Activated CD4-positive, alpha-beta T cell treated with anti-CD3 and anti-CD28 coated beads, Interleukin-2, amount 10 ng/mL, durations not matched to agents 24 days and 14 days (primary cell): ENCODE data around the gene DAAM1. TPM values are rescaled to one million over a fixed set of nuclear protein-coding genes. Genes with fewer than 3 reads are reported as not detected.

Experiments used
- DNase-seq: peaks from one replicate; pipeline ENCODE4 v3.0.0; 2022
- H3K27ac Mint-ChIP-seq: one replicate; pipeline ENCODE4 v1.8.0; 2022; ENCODE audit warnings: mild to moderate bottlenecking, mixed read lengths
- H3K27me3 Mint-ChIP-seq: one replicate; pipeline ENCODE4 v1.8.0; 2022; ENCODE audit warnings: mixed read lengths
- H3K36me3 Mint-ChIP-seq: one replicate; pipeline ENCODE4 v1.8.0; 2022; ENCODE audit warnings: low read depth, mild to moderate bottlenecking, mixed read lengths
- H3K4me1 Mint-ChIP-seq: one replicate; pipeline ENCODE4 v1.8.0; 2021; ENCODE audit warnings: mixed read lengths
- H3K4me3 Mint-ChIP-seq: one replicate; pipeline ENCODE4 v1.8.0; 2022; ENCODE audit warnings: mild to moderate bottlenecking, moderate library complexity, mixed read lengths
- H3K9me3 Mint-ChIP-seq: one replicate; pipeline ENCODE4 v1.8.0; 2021; ENCODE audit warnings: mixed read lengths
- intact Hi-C: fragments of 100-400 bp; cut with micrococcal nuclease; formaldehyde crosslinking; loops from one replicate; pipeline ENCODE4 v1.15.1; 2023
- total RNA-seq: library from RNA; stranded (reverse); gene quantifications from 2 replicates; pipeline ENCODE4 v1.2.3, GENCODE V29; 2022

DAAM1 gene
- total RNA-seq, 1 donor from 2014 or later, result 7.2 TPM

DNA sequence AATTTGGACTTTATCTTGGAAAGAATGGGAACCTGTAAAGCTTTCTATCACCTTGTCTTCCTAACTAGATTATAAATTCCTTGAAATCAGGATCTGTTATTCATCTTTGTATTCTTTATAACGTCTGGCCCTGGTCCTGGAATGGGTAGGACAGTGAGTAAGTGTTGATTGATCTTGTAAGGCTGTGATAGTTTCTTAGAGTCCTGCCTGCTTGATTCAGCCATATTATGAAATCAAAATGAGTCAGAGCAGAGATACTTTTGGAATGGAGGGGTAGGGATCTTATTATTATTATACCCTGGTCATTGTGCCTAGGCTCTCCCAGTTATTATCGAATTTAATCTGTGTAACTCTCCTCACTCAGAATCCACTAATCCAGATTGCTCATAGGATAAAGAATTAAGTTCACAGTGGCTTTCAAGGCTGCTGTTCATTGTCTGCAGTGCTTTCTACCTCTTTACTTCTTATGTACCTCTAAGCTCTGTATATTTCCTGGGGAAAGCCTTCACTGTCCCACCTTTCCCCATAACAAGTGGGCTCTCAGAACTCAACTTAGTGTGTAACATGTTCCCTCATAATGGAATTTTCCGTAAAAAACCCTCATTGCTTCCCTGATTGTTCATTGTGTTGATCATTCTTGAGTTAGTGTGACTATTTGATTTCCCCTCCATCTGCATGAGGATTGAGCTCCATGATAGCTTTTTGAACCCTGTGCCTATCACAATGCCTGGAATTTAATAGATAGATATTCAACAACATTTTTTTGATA is 93.3 kb downstream of the DAAM1 start:
- Mint-ChIP-seq H3K4me1 (peaks cover 5% of the 10 kb centered on the region), H3K27ac (no peak overlapping the region), H3K9me3 (peaks cover 16% of the 10 kb centered on the region), H3K36me3 (peaks cover 7% of the 10 kb centered on the region), H3K4me3 (no peak overlapping the region), H3K27me3 (peaks cover 2% of the 10 kb centered on the region)
- DNase-seq, result no peak
- intact Hi-C loops, result no loop called here

DNA sequence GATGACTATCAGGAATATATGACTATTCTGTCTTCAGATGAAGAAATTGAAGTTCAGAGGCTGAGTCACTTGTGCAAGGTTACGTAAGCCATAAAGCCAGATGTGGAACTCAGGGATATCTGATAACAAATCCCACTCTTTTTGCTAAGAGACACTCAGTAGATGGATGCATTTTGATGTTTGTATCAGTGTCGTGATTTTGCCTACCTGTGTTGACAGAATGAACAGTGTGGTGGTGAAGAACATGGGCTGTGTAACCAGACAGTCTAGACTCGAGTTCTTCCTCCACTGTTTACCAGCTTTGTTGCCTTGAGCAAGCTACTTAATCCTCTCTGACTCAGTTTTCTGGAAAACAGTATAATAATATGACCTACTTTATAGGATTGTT is 93.9 kb downstream of the DAAM1 start:
- Mint-ChIP-seq H3K27me3 (peaks cover 2% of the 10 kb centered on the region), H3K9me3 (peaks cover 17% of the 10 kb centered on the region), H3K27ac (no peak overlapping the region), H3K4me1 (peaks cover 9% of the 10 kb centered on the region), H3K4me3 (no peak overlapping the region), H3K36me3 (peaks cover 7% of the 10 kb centered on the region)
- DNase-seq, result no peak
- intact Hi-C loops, result no loop called here

DNA sequence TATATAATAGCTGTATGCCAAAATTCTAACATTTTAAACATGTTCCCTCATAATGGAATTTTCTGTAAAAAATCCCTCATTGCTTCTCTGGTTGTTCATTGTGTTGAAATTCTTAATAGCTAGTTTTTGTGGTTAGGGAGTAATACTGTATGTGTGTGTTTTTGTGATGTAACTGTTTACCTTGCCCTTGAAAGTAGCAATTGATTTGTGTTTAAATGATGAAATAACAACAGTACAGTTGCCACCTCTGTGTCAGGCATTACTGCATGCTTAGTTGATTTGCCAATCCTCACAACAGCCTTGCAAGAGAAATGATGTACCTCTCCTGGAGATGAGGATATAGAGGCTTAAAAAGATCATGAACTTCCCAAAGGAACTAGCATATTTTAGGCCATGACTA is 94.9 kb downstream of the DAAM1 start:
- no peak overlapping the region for H3K27ac Mint-ChIP-seq
- intact Hi-C loops, result no loop called here

DNA sequence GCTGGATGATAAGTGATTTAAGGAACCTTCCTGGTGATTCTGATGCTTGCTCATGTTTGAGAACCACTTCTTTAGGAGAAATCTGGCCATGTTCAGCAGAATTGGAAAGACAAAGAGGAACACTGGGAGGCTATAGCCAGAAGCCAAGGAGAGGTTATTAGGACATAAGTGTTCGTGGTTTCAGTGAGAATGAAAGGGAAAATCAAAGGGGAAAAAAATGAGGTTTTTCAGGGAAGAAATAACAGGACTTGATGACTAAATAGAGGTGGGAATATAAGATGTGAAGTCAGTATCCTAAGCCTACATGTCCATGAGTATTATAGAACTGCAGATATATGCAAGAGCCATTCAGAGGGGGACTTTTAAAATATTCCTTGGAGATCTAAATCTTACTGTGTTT is 95.6 kb downstream of the DAAM1 start:
- Mint-ChIP-seq H3K27me3 (no peaks in the 10 kb centered on the region), H3K27ac (no peak overlapping the region), H3K9me3 (peaks cover 29% of the 10 kb centered on the region), H3K4me3 (no peak overlapping the region), H3K36me3 (peaks cover 8% of the 10 kb centered on the region), H3K4me1 (peaks cover 19% of the 10 kb centered on the region)
- DNase-seq, result no peak
- intact Hi-C loops, result no loop called here

More for the DNA sequence above, 94.9 kb downstream of the DAAM1 start:
- Mint-ChIP-seq H3K4me3 (no peak overlapping the region), H3K4me1 (peaks cover 16% of the 10 kb centered on the region), H3K27me3 (no peaks in the 10 kb centered on the region), H3K36me3 (peaks cover 8% of the 10 kb centered on the region), H3K9me3 (peaks cover 24% of the 10 kb centered on the region)
- no peak for DNase-seq

DNA sequence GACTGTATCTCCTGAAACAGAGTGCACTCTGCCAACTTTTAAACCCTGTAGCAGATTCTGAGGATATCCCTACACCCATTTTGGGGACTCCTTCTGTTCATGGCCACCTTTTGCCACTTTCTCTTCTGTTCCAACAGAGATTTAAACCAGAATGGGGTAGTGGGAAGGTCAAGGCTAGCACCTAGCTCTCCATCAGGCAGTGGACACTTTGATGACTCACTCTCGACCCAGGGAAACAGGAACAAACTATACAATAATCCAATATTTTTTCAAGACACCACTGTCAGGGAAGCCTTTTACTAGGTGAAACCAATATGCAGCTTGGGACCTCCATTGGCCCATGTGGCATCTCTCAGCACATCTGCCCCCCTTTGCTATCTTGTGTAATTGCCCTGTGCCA is 103.6 kb downstream of the DAAM1 start:
- intact Hi-C loops, result no loop called here
- Mint-ChIP-seq H3K9me3 (peaks cover 16% of the 10 kb centered on the region), H3K4me3 (no peak overlapping the region), H3K27ac (no peak overlapping the region), H3K4me1 (peaks cover 25% of the 10 kb centered on the region), H3K36me3 (peaks cover 8% of the 10 kb centered on the region), H3K27me3 (no peaks in the 10 kb centered on the region)
- DNase-seq, result no peak

DNA sequence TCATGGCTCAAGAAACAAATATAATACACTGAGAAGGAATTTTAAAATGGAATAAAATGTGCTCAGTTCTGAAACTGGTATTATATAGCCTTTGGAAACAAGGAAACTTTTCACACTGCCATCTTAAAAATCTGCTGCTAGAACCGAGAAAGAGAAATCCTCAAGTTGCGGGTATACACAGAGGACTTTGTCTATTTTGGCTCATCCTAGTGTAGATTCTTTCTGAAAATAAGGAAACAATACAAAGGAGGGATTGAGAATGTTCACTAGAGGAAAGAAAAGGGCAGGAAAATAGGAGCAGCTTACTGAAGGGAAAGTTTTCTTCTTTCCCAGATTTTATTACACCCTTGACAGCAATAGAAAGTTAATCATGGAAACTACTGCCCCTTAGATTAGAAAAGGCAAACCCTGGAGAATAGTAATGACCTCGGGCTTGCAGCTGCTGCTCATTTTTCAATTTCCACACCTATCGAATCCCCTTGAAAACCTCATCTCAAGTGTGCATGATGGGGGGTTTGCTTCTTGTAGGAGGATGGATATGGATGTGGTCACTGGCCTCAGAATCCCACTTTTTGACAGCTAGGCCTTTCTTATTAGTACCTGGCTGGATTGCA is 104.6 kb downstream of the DAAM1 start:
- peaks cover 6% of the 10 kb centered on the region for H3K36me3 Mint-ChIP-seq
- H3K27ac Mint-ChIP-seq, result no peak overlapping the region
- no peak overlapping the region for H3K4me3 Mint-ChIP-seq
- H3K9me3 Mint-ChIP-seq, result peaks cover 8% of the 10 kb centered on the region
- peaks cover 24% of the 10 kb centered on the region for H3K4me1 Mint-ChIP-seq
- H3K27me3 Mint-ChIP-seq, result no peaks in the 10 kb centered on the region
- DNase-seq, result no peak
- intact Hi-C loops, result no loop called here

DNA sequence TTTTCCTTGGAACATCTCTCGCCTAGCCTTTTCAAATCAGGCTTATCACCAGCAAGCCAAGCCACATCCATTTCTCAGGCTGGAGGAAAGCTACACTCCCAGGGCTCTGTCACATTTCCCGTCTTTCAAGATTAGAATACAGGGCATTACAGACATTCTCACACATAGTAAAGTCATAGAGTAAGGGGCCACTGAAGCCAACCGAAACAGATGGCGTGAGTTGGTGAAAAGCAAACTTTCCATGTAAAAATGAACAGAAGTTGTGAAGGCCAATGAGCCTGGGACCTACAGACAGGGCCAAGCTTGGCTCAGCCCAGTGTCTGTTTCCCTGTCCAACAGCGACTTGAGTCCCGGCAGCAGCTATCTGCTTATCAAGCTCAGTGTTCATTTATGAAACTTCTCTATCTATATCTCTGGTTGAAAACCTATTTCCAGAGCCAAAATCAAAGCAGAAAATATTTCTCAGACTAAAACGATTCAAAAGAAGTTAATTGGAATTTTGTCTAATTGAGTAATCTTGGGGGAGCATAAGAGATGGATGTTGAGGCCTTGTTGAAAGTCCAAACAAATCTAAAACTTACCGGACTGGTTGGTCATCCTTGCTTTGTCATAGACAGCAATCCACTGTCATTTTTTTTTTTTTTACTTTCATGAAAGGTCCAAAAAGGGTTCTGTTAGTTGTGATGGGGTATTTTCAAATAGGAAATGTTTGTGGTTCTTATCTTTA is 105.6 kb downstream of the DAAM1 start:
- peaks cover 2% of the 10 kb centered on the region for H3K9me3 Mint-ChIP-seq
- no peak for DNase-seq
- no peak overlapping the region for H3K4me3 Mint-ChIP-seq
- peaks cover 22% of the 10 kb centered on the region for H3K4me1 Mint-ChIP-seq
- H3K36me3 Mint-ChIP-seq, result peaks cover 5% of the 10 kb centered on the region
- H3K27ac Mint-ChIP-seq, result no peak overlapping the region
- no peaks in the 10 kb centered on the region for H3K27me3 Mint-ChIP-seq
- intact Hi-C loops, result no loop called here

DNA sequence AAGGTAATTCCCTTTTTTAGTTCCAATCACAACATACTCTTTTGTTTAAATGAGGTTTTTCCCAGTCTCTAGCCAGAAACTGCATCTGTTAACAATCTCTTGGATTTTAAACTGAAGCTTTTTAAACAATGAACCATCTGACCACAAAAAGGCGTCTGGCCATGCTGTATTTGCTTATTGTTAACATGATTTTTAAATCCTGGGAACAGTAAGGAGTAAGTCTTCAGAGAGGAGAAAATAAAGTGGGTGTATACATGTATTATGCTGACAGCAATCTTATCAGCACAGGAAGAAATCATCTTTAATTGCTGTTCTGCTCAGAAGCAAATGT is 106.2 kb downstream of the DAAM1 start:
- Mint-ChIP-seq H3K27ac (no peak overlapping the region), H3K9me3 (no peaks in the 10 kb centered on the region), H3K4me1 (peaks cover 22% of the 10 kb centered on the region), H3K4me3 (no peak overlapping the region), H3K36me3 (peaks cover 5% of the 10 kb centered on the region), H3K27me3 (no peaks in the 10 kb centered on the region)
- intact Hi-C loops, result no loop called here
- no peak for DNase-seq

DNA sequence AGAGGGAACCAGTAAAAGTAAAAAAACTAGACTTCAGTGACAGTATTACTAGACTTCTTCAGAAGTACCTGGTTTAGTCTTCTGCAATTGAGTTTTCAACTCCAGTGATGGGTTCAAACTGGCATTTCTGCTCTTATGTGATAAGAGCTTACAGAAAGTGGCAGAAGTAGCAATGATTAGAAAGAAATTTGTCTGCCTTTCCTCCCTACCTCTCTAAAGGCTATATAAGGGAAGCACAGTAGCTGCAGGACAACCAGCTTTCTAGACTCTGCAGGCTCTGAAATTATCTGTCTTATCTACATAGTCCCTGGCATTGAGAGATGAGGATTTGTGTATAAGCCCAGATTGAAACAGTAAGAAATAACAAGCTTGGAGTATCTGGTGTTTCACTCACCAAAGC is 107.5 kb downstream of the DAAM1 start:
- Mint-ChIP-seq H3K4me3 (no peak overlapping the region), H3K9me3 (no peaks in the 10 kb centered on the region), H3K4me1 (peaks cover 26% of the 10 kb centered on the region), H3K27me3 (no peaks in the 10 kb centered on the region), H3K36me3 (peaks cover 5% of the 10 kb centered on the region), H3K27ac (no peak overlapping the region)
- no peak for DNase-seq
- intact Hi-C loops, result no loop called here

DNA sequence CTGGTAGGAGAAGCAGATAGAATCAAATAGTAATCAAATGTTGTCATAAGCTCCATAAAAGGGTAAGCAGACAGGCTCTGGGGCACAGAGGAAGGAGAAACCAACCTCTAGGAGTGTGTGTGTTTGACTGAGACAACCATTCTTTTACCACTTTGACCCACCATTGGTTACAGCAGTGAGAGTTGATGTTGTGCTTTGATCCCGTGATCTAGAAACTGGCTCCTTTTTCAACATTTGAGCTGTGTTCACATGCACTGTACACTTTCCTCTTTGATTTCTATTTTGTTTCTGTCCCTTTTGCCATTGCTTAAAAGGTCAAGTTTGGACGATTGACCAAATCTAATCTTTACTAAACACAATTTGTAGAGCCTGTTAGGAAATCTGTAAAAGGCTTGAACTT is 108.0 kb downstream of the DAAM1 start:
- intact Hi-C loops, result no loop called here
- Mint-ChIP-seq H3K4me1 (peaks cover 31% of the 10 kb centered on the region), H3K4me3 (no peak overlapping the region), H3K36me3 (peaks cover 2% of the 10 kb centered on the region), H3K27me3 (no peaks in the 10 kb centered on the region), H3K9me3 (no peaks in the 10 kb centered on the region), H3K27ac (no peak overlapping the region)
- DNase-seq, result no peak

DNA sequence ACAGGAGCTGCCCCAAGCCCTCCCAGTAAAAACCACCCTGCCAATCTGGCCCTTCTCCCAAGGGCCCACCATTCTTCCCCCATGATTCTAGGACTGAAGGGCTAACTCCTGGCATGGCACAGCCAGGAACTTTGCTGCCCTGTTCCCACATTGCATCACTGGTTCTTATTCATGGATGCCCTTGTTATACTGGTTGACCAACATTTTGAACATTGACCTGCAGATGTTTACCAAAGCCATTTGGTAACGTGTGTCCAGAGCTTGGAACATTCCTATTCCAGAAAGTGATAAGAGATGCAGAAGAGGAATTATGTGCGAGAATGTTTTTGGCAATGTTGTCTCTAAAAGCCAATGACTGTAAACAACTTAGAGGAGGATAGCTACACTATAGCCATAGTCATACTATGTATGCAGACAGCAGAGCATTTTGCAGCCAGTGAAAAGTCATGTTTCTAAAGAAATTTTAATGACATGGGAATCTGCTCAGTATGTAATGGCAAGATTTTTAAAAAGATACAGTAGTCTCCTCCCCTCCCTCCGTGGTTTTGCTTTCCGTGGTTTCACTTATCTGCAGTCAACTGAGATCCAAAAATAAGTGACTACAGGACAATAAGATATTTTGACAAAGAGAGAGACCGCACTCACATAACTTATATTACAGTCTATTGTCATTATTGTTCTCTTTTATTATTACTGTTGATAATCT is 108.8 kb downstream of the DAAM1 start:
- intact Hi-C loops, result no loop called here
- Mint-ChIP-seq H3K9me3 (no peaks in the 10 kb centered on the region), H3K27ac (no peak overlapping the region), H3K27me3 (no peaks in the 10 kb centered on the region), H3K36me3 (no peaks in the 10 kb centered on the region), H3K4me3 (no peak overlapping the region), H3K4me1 (peaks cover 38% of the 10 kb centered on the region)
- DNase-seq, result peak; percentile 63

DNA sequence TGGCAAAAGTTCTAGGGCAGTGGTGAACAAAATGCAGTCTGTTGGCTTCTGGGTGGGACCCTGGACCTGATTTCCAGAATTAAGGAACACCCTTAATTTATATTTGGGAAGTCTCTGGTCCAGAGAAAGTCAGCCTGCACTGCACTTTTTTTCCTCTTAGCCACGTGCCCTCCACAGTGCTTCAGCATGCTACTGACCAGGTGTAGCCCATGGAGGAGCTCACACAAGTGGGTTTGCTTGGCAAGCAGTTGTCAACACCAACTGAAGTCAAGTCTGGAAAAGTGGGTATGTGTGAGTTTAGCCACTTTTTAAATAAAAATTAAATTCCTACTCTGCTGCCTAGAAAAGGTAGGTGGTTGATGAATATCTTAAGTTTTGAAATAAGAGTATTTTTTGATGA is 111.3 kb downstream of the DAAM1 start:
- H3K36me3 Mint-ChIP-seq, result no peaks in the 10 kb centered on the region
- intact Hi-C loops, result no loop called here

DNA sequence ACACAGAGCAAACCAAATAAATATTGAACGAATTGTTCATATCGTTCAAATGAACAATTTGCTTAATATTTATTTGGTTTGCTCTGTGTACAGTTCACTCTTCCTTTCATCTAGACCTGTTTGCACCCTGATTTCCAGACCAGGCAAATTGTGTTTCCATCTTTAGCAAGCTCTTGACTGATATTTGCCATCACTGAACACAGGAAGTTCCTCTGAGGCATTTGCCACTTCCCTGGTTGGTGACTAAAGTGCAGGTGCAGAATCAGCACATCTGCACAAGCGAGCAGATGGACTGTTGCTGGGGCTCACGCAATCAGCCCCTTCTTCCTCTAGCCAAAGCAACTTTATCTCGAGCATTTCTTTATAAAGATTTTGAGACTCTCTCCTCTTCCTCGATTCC is 112.9 kb downstream of the DAAM1 start:
- H3K27ac Mint-ChIP-seq, result peak overlapping the region; percentile 6
- H3K9me3 Mint-ChIP-seq, result no peaks in the 10 kb centered on the region
- DNase-seq, result peak; percentile 77
- no peaks in the 10 kb centered on the region for H3K36me3 Mint-ChIP-seq
- intact Hi-C loops, result no loop called here
- no peaks in the 10 kb centered on the region for H3K27me3 Mint-ChIP-seq
- peaks cover 36% of the 10 kb centered on the region for H3K4me1 Mint-ChIP-seq
- peak overlapping the region; percentile 1 for H3K4me3 Mint-ChIP-seq

More for the DNA sequence above, 111.3 kb downstream of the DAAM1 start:
- Mint-ChIP-seq H3K4me3 (no peak overlapping the region), H3K27me3 (no peaks in the 10 kb centered on the region), H3K27ac (no peak overlapping the region), H3K4me1 (peaks cover 39% of the 10 kb centered on the region), H3K9me3 (no peaks in the 10 kb centered on the region)
- DNase-seq, result no peak

DNA sequence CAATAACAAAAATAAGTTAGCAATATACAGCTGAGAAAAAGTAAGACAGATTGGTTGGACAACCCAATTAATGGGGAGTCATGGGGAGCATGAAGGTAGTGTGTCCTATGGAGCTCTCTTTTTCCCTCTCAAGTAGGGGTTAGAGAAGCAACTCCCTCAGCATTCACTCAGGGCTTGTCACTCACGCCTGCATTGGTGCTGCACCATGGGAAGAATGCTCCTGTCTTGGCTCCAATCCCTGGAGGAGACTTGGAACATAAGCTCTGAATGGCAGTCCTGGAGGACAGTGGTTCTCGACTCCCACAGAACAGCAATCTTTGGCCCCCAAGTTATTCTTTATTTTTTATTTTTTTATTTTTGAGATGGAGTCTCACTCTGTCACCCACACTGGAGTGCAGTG is 113.8 kb downstream of the DAAM1 start:
- Mint-ChIP-seq H3K36me3 (no peaks in the 10 kb centered on the region), H3K27ac (no peak overlapping the region), H3K4me1 (peaks cover 30% of the 10 kb centered on the region), H3K9me3 (no peaks in the 10 kb centered on the region), H3K4me3 (no peak overlapping the region), H3K27me3 (no peaks in the 10 kb centered on the region)
- intact Hi-C loops, result no loop called here
- DNase-seq, result no peak
